GM23338 (cell line): ENCODE data around the gene GPHN. TPM values are rescaled to one million over a fixed set of nuclear protein-coding genes. Genes with fewer than 3 reads are reported as not detected.
A peak's percentile ranks its signal among the peaks of the same experiment; 100 is the strongest.

Source experiments
- ATAC-seq: fragments of 200-7000 bp; cut with Tn5 transposase; 3 replicates; pipeline ENCODE4 v1.9.1; 2020
- DNase-seq: peaks from one replicate; pipeline ENCODE4 v3.0.0-alpha.2; 2015; ENCODE audit warnings: low spot score
- H2AFZ ChIP-seq: fragments of 200-600 bp; sonication (generic); 2 replicates; pipeline ENCODE4 v1.8.0; 2016; ENCODE audit warnings: antibody characterized with exemption, mild to moderate bottlenecking, moderate library complexity
- H3F3A ChIP-seq: fragments of 200-600 bp; sonication (generic); replicated peaks from 2 replicates; pipeline ENCODE4 v1.8.0; 2017; ENCODE audit warnings: antibody characterized with exemption, mixed run types, low read depth
- H3K27ac ChIP-seq: fragments of 200-600 bp; sonication (generic); 2 replicates; pipeline ENCODE4 v1.6.1; 2016; ENCODE audit warnings: low read depth
- H3K27me3 ChIP-seq: fragments of 200-600 bp; sonication (generic); 2 replicates; pipeline ENCODE4 v1.8.0; 2016; ENCODE audit warnings: mild to moderate bottlenecking, mixed run types, moderate library complexity; ENCODE audit not compliant: insufficient read depth
- H3K36me3 ChIP-seq: fragments of 200-600 bp; sonication (generic); 2 replicates; pipeline ENCODE4 v1.8.0; 2016; ENCODE audit warnings: mild to moderate bottlenecking; ENCODE audit not compliant: insufficient read depth
- H3K4me1 ChIP-seq: fragments of 200-600 bp; sonication (generic); 2 replicates; pipeline ENCODE4 v1.8.0; 2016; ENCODE audit warnings: mild to moderate bottlenecking, moderate library complexity; ENCODE audit not compliant: insufficient read depth
- H3K4me2 ChIP-seq: fragments of 200-600 bp; sonication (generic); 2 replicates; pipeline ENCODE4 v1.7.1; 2017; ENCODE audit warnings: mixed run types
- H3K4me3 ChIP-seq: fragments of 200-600 bp; sonication (generic); 2 replicates; pipeline ENCODE4 v1.6.1; 2016; ENCODE audit warnings: mixed run types
- H3K79me2 ChIP-seq: fragments of 200-600 bp; sonication (generic); replicated peaks from 2 replicates; pipeline ENCODE4 v1.8.0; 2017; ENCODE audit warnings: mild to moderate bottlenecking; ENCODE audit not compliant: insufficient read depth
- H3K9me2 ChIP-seq: fragments of 200-600 bp; sonication (generic); 2 replicates; pipeline ENCODE4 v1.8.0; 2017; ENCODE audit not compliant: insufficient read depth
- H4K20me1 ChIP-seq: fragments of 200-600 bp; sonication (generic); replicated peaks from 2 replicates; pipeline ENCODE4 v1.8.0; 2017; ENCODE audit warnings: mild to moderate bottlenecking; ENCODE audit not compliant: insufficient read depth
- H3K27ac Mint-ChIP-seq: 2 replicates; pipeline ENCODE4 v1.8.0; 2020; ENCODE audit warnings: inconsistent platforms, mild to moderate bottlenecking, moderate library complexity, mixed read lengths
- H3K27me3 Mint-ChIP-seq: 3 replicates; pipeline ENCODE4 v1.8.0; 2022; ENCODE audit warnings: low read depth, mild to moderate bottlenecking, moderate library complexity, mixed read lengths, inconsistent platforms; ENCODE audit not compliant: insufficient read depth, poor library complexity
- H3K36me3 Mint-ChIP-seq: 3 replicates; pipeline ENCODE4 v1.8.0; 2021; ENCODE audit warnings: low read depth, mild to moderate bottlenecking, inconsistent platforms, moderate library complexity, mixed read lengths
- H3K4me1 Mint-ChIP-seq: 3 replicates; pipeline ENCODE4 v1.8.0; 2020; ENCODE audit warnings: mild to moderate bottlenecking, inconsistent platforms, mixed read lengths
- H3K4me3 Mint-ChIP-seq: 3 replicates; pipeline ENCODE4 v1.8.0; 2021; ENCODE audit warnings: moderate library complexity, mild to moderate bottlenecking, inconsistent platforms, mixed read lengths
- H3K9me3 Mint-ChIP-seq: 3 replicates; pipeline ENCODE4 v1.8.0; 2020; ENCODE audit warnings: moderate library complexity, mild to moderate bottlenecking, inconsistent platforms, mixed read lengths
- CTCF ChIP-seq, 2 experiments: fragments of 200-600 bp in 1 of 2; sonication (generic) in 1 of 2; conservative IDR thresholded peaks; 2 replicates each; pipeline versions ENCODE4 v1.5.1 to v1.6.1; 2016 to 2017; ENCODE audit warnings: antibody characterized with exemption in 2 of 2, low read depth in 2 of 2, mild to moderate bottlenecking in 2 of 2, moderate library complexity in 1 of 2
- ETS1 ChIP-seq: IDR thresholded peaks from 2 replicates; pipeline ENCODE4 v1.6.1; 2016; ENCODE audit warnings: antibody characterized with exemption
- JUNB ChIP-seq: IDR thresholded peaks from one replicate; pipeline ENCODE4 v1.6.1; 2016; ENCODE audit warnings: antibody characterized with exemption; ENCODE audit not compliant: unreplicated experiment
- NANOG ChIP-seq: IDR thresholded peaks from 2 replicates; pipeline ENCODE4 v1.6.1; 2016; ENCODE audit warnings: antibody characterized with exemption, borderline replicate concordance
- POLR2AphosphoS5 ChIP-seq: IDR thresholded peaks from 2 replicates; pipeline ENCODE4 v1.6.1; 2016; ENCODE audit warnings: antibody characterized with exemption, low read depth
- REST ChIP-seq: IDR thresholded peaks from one replicate; pipeline ENCODE4 v1.6.1; 2018; ENCODE audit warnings: antibody characterized with exemption; ENCODE audit not compliant: unreplicated experiment
- ZNF114 ChIP-seq: fragments of 250-450 bp; sonication (Bioruptor Pico); IDR thresholded peaks from 2 replicates; pipeline ENCODE4 v1.5.0; 2020; ENCODE audit warnings: mild to moderate bottlenecking, moderate library complexity
- ZNF462 ChIP-seq: fragments of 250-450 bp; sonication (Bioruptor Pico); IDR thresholded peaks from 2 replicates; pipeline ENCODE4 v1.5.0; 2020; ENCODE audit warnings: mild to moderate bottlenecking, moderate library complexity
- polyA plus RNA-seq: library from polyadenylated mRNA; unstranded; fragments of >200 nt; fragmentation: Nextera tagmentation; extraction: Ambion mirVana; gene quantifications from 2 replicates; pipeline ENCODE4 v1.2.1, GENCODE V29; 2016
- total RNA-seq: library from RNA; depleted of rRNA; stranded (reverse); fragments of >200 nt; shearing (Covaris generic); gene quantifications from 2 replicates; pipeline ENCODE4 v1.2.3, GENCODE V29; 2014

Gene GPHN
- total and polyA plus RNA-seq, 2 experiments from 2014 or later, result 17.6 to 20.6 TPM

- Mint-ChIP-seq H3K4me1 (peaks cover 9% of the 10 kb centered on the region), H3K27me3 (peaks cover 27% of the 10 kb centered on the region), H3K4me3 (peak overlapping the region; percentile 85), H3K27ac (peak overlapping the region; percentile 78), H3K36me3 (no peaks in the 10 kb centered on the region; the same call in 2 of the 3 replicates), H3K9me3 (no peaks in the 10 kb centered on the region)
- peaks cover 16% of the 10 kb centered on the region; the same call in 1 of the 2 replicates for H4K20me1 ChIP-seq
- peaks cover 5% of the 10 kb centered on the region for H3F3A ChIP-seq
- peaks cover 19% of the 10 kb centered on the region for H3K27me3 ChIP-seq
- H3K36me3 ChIP-seq, result no peaks in the 10 kb centered on the region
- peak overlapping the region; percentile 93 for H3K4me2 ChIP-seq
- DNase-seq (peak; percentile 65), ATAC-seq (peak; percentile 36)
- H3K9me2 ChIP-seq, result no peaks in the 10 kb centered on the region
- no peak for TF ChIP-seq ETS1
- no peak for TF ChIP-seq CTCF (conservative IDR thresholded peaks at IDR 0.05; ENCODE audit: low read depth in 2 of 2)
- no peak for TF ChIP-seq POLR2AphosphoS5
- TF ChIP-seq NANOG, result no peak
- TF ChIP-seq JUNB, result no peak
- TF ChIP-seq REST, result no peak
- no peak for TF ChIP-seq ZNF462 (CRISPR knock-in tag)
- TF ChIP-seq ZNF114 (CRISPR knock-in tag), result no peak
- H3K4me3 ChIP-seq, result peak overlapping the region; percentile 91
- H3K27ac ChIP-seq, result peak overlapping the region; percentile 87
- H3K4me1 ChIP-seq, result peaks cover 12% of the 10 kb centered on the region
- H2AFZ ChIP-seq, result peak overlapping the region; percentile 96
- H3K79me2 ChIP-seq, result peaks cover 34% of the 10 kb centered on the region
Observed at GRCh38 chr14:66507181-66507721, 696 bp upstream of the GPHN start.
